ENCODE measurements around the gene GALNT18. TPM values are rescaled to one million over a fixed set of nuclear protein-coding genes. Genes with fewer than 3 reads are reported as not detected.

GALNT18 gene
- total and polyA plus RNA-seq, 2 experiments from 2014 or later, result 4.3 to 10.8 TPM

DNA sequence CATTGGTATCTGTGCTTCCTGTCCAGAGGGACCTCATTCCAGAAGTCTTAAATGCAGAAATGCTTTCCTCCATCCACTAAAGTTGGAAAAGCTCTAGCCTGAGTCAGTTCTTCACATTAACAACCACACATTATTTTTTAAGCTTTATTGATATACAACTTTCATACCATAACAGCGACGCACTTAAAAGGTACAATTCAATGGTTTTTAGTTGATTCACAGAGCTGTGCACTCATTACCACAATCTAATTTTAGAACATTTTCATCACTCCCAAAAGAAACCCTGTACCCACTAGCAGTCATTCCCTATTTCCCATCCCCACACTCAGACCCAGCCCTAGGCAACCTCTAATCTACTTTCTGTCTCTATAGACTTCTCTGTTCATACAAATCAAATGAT lies 27.6 kb downstream of the GALNT18 start:
- Mint-ChIP-seq H3K27me3 (ENCODE audit: insufficient read depth, low read depth, poor library complexity) (no peaks in the 10 kb centered on the region), H3K4me1 (peaks cover 18% of the 10 kb centered on the region), H3K27ac (no peak overlapping the region), H3K9me3 (no peaks in the 10 kb centered on the region), H3K4me3 (no peak overlapping the region), H3K36me3 (ENCODE audit: low read depth) (no peaks in the 10 kb centered on the region)
- Histone ChIP-seq H3K36me3 (ENCODE audit: insufficient read depth) (no peaks in the 10 kb centered on the region), H3K4me1 (ENCODE audit: insufficient read depth) (peaks cover 13% of the 10 kb centered on the region), H3K4me2 (no peak overlapping the region), H3K27me3 (ENCODE audit: insufficient read depth) (no peaks in the 10 kb centered on the region), H3K9me2 (ENCODE audit: insufficient read depth) (no peaks in the 10 kb centered on the region), H3K79me2 (replicated peaks; ENCODE audit: insufficient read depth) (0 out of 2 replicates have a peak, but pooled peaks cover 3% of the 10 kb centered on the region), H3F3A (replicated peaks; ENCODE audit: low read depth) (no peaks in the 10 kb centered on the region), H3K27ac (ENCODE audit: low read depth) (no peak overlapping the region), H2AFZ (no peak overlapping the region), H3K4me3 (no peak overlapping the region), H4K20me1 (replicated peaks; ENCODE audit: insufficient read depth) (no peaks in the 10 kb centered on the region)
- TF ChIP-seq POLR2AphosphoS5 (IDR thresholded peaks at IDR 0.05; ENCODE audit: low read depth) (no peak), REST (IDR thresholded peaks at IDR 0.05; ENCODE audit: unreplicated experiment) (no peak), EZH2 (IDR thresholded peaks at IDR 0.05; ENCODE audit: low read depth, unreplicated experiment) (no peak), EZH2phosphoT487 (IDR thresholded peaks at IDR 0.05; ENCODE audit: unreplicated experiment) (no peak), JUNB (IDR thresholded peaks at IDR 0.05; ENCODE audit: unreplicated experiment) (no peak), NANOG (IDR thresholded peaks at IDR 0.05; ENCODE audit: borderline replicate concordance) (no peak), ZNF114 (CRISPR knock-in tag; IDR thresholded peaks at IDR 0.05) (no peak), STAT1 (IDR thresholded peaks at IDR 0.05; ENCODE audit: unreplicated experiment) (no peak), CREB1 (CRISPR knock-in tag; IDR thresholded peaks at IDR 0.05; ENCODE audit: low read depth) (no peak), ZNF331 (CRISPR knock-in tag; IDR thresholded peaks at IDR 0.05; ENCODE audit: low read depth) (no peak)
- TF ChIP-seq, protein P1, sequence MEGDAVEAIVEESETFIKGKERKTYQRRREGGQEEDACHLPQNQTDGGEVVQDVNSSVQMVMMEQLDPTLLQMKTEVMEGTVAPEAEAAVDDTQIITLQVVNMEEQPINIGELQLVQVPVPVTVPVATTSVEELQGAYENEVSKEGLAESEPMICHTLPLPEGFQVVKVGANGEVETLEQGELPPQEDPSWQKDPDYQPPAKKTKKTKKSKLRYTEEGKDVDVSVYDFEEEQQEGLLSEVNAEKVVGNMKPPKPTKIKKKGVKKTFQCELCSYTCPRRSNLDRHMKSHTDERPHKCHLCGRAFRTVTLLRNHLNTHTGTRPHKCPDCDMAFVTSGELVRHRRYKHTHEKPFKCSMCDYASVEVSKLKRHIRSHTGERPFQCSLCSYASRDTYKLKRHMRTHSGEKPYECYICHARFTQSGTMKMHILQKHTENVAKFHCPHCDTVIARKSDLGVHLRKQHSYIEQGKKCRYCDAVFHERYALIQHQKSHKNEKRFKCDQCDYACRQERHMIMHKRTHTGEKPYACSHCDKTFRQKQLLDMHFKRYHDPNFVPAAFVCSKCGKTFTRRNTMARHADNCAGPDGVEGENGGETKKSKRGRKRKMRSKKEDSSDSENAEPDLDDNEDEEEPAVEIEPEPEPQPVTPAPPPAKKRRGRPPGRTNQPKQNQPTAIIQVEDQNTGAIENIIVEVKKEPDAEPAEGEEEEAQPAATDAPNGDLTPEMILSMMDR (conservative IDR thresholded peaks at IDR 0.05; ENCODE audit: low read depth in 2 of 2), result no peak
- TF ChIP-seq, protein P2, sequence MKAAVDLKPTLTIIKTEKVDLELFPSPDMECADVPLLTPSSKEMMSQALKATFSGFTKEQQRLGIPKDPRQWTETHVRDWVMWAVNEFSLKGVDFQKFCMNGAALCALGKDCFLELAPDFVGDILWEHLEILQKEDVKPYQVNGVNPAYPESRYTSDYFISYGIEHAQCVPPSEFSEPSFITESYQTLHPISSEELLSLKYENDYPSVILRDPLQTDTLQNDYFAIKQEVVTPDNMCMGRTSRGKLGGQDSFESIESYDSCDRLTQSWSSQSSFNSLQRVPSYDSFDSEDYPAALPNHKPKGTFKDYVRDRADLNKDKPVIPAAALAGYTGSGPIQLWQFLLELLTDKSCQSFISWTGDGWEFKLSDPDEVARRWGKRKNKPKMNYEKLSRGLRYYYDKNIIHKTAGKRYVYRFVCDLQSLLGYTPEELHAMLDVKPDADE (IDR thresholded peaks at IDR 0.05), result no peak
- TF ChIP-seq, protein P3, sequence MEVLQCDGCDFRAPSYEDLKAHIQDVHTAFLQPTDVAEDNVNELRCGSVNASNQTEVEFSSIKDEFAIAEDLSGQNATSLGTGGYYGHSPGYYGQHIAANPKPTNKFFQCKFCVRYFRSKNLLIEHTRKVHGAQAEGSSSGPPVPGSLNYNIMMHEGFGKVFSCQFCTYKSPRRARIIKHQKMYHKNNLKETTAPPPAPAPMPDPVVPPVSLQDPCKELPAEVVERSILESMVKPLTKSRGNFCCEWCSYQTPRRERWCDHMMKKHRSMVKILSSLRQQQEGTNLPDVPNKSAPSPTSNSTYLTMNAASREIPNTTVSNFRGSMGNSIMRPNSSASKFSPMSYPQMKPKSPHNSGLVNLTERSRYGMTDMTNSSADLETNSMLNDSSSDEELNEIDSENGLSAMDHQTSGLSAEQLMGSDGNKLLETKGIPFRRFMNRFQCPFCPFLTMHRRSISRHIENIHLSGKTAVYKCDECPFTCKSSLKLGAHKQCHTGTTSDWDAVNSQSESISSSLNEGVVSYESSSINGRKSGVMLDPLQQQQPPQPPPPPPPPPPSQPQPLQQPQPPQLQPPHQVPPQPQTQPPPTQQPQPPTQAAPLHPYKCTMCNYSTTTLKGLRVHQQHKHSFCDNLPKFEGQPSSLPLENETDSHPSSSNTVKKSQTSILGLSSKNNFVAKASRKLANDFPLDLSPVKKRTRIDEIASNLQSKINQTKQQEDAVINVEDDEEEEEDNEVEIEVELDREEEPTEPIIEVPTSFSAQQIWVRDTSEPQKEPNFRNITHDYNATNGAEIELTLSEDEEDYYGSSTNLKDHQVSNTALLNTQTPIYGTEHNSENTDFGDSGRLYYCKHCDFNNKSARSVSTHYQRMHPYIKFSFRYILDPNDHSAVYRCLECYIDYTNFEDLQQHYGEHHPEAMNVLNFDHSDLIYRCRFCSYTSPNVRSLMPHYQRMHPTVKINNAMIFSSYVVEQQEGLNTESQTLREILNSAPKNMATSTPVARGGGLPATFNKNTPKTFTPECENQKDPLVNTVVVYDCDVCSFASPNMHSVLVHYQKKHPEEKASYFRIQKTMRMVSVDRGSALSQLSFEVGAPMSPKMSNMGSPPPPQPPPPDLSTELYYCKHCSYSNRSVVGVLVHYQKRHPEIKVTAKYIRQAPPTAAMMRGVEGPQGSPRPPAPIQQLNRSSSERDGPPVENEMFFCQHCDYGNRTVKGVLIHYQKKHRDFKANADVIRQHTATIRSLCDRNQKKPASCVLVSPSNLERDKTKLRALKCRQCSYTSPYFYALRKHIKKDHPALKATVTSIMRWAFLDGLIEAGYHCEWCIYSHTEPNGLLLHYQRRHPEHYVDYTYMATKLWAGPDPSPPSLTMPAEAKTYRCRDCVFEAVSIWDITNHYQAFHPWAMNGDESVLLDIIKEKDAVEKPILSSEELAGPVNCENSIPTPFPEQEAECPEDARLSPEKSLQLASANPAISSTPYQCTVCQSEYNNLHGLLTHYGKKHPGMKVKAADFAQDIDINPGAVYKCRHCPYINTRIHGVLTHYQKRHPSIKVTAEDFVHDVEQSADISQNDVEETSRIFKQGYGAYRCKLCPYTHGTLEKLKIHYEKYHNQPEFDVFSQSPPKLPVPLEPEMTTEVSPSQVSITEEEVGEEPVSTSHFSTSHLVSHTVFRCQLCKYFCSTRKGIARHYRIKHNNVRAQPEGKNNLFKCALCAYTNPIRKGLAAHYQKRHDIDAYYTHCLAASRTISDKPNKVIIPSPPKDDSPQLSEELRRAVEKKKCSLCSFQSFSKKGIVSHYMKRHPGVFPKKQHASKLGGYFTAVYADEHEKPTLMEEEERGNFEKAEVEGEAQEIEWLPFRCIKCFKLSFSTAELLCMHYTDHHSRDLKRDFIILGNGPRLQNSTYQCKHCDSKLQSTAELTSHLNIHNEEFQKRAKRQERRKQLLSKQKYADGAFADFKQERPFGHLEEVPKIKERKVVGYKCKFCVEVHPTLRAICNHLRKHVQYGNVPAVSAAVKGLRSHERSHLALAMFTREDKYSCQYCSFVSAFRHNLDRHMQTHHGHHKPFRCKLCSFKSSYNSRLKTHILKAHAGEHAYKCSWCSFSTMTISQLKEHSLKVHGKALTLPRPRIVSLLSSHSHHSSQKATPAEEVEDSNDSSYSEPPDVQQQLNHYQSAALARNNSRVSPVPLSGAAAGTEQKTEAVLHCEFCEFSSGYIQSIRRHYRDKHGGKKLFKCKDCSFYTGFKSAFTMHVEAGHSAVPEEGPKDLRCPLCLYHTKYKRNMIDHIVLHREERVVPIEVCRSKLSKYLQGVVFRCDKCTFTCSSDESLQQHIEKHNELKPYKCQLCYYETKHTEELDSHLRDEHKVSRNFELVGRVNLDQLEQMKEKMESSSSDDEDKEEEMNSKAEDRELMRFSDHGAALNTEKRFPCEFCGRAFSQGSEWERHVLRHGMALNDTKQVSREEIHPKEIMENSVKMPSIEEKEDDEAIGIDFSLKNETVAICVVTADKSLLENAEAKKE (CRISPR knock-in tag; IDR thresholded peaks at IDR 0.05), result no peak
- DNase-seq (ENCODE audit: low spot score) (no peak), ATAC-seq (no peak)
